ENCODE measurements around the gene KRTAP12-1. TPM values are rescaled to one million over a fixed set of nuclear protein-coding genes. Genes with fewer than 3 reads are reported as not detected.

The KRTAP12-1 gene
- total RNA-seq, 1 experiment from 2014 or later = 0.80 TPM

DNA sequence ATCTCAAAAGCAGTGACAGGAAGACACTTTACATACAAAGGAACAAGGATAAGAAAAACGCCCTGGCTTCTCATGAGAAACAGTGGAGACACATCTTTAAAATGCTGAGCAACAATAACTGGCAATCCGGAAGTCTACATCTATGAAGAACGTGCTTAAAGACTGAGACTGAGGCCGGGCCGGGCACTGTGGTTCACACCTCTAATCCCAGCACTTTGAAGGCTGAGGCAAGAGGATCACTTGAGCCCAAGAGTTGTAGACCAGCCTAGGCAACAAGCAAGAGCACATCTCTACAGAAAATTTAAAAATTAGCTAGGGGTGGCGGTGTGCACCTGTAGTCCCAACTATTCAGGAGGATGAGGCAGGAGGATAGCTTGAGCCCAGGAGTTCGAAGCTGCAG, 2.1 kb upstream of the KRTAP12-1 start:
- Histone ChIP-seq H3K36me3 (ENCODE audit: insufficient read depth, low read length, poor library complexity, severe bottlenecking) (no peaks in the 10 kb centered on the region), H3K9me3 (ENCODE audit: low read depth, low read length, poor library complexity, severe bottlenecking) (no peaks in the 10 kb centered on the region), H3K4me3 (ENCODE audit: low read depth, low read length, poor library complexity, severe bottlenecking) (no peak overlapping the region), H3K27ac (ENCODE audit: low read depth, low read length, poor library complexity, severe bottlenecking) (no peak overlapping the region), H3K27me3 (replicated peaks; ENCODE audit: insufficient read depth, low read depth, low read length, poor library complexity) (no peaks in the 10 kb centered on the region), H3K4me1 (ENCODE audit: insufficient read depth, low read length, poor library complexity, severe bottlenecking) (no peaks in the 10 kb centered on the region)
- no peak for DNase-seq (ENCODE audit: low spot score)
- TF ChIP-seq CTCF (conservative IDR thresholded peaks at IDR 0.05; ENCODE audit: low read depth, low read length) = no peak
- no peak for TF ChIP-seq EZH2 (IDR thresholded peaks at IDR 0.05; ENCODE audit: borderline replicate concordance, low read depth, low read length, poor library complexity, severe bottlenecking)
- intact Hi-C loops (cut with micrococcal nuclease; ENCODE audit: unreplicated experiment) = no loop called here
- ChIA-PET POLR2A (ENCODE audit: low non-redundant PET) (no interaction called here), CTCF (no interaction called here)
- BruUV-seq (replicated peaks) = no TSS peak

GRCh38 chr21:44682580-44683151, 703 bp upstream of the KRTAP12-1 start:
- Histone ChIP-seq H3K36me3 (ENCODE audit: insufficient read depth, low read length, poor library complexity, severe bottlenecking) (no peaks in the 10 kb centered on the region), H3K27me3 (replicated peaks; ENCODE audit: insufficient read depth, low read depth, low read length, poor library complexity) (no peaks in the 10 kb centered on the region), H3K4me1 (ENCODE audit: insufficient read depth, low read length, poor library complexity, severe bottlenecking) (no peaks in the 10 kb centered on the region), H3K27ac (ENCODE audit: low read depth, low read length, poor library complexity, severe bottlenecking) (no peak overlapping the region), H3K9me3 (ENCODE audit: low read depth, low read length, poor library complexity, severe bottlenecking) (no peaks in the 10 kb centered on the region), H3K4me3 (ENCODE audit: low read depth, low read length, poor library complexity, severe bottlenecking) (no peak overlapping the region)
- TF ChIP-seq EZH2 (IDR thresholded peaks at IDR 0.05; ENCODE audit: borderline replicate concordance, low read depth, low read length, poor library complexity, severe bottlenecking) (no peak), CTCF (conservative IDR thresholded peaks at IDR 0.05; ENCODE audit: low read depth, low read length) (no peak)
- DNase-seq (ENCODE audit: low spot score) = no peak
- intact Hi-C loops (cut with micrococcal nuclease; ENCODE audit: unreplicated experiment) = no loop called here
- ChIA-PET POLR2A (ENCODE audit: low non-redundant PET) (no interaction called here), CTCF (no interaction called here)
- no TSS peak for BruUV-seq (replicated peaks)

GRCh38 chr21:44681152-44681551, 811 bp downstream of the KRTAP12-1 start:
- H3K36me3 ChIP-seq (ENCODE audit: insufficient read depth, low read length, poor library complexity, severe bottlenecking) = no peaks in the 10 kb centered on the region
- TF ChIP-seq CTCF (conservative IDR thresholded peaks at IDR 0.05; ENCODE audit: low read depth, low read length) = no peak
- no peak for TF ChIP-seq EZH2 (IDR thresholded peaks at IDR 0.05; ENCODE audit: borderline replicate concordance, low read depth, low read length, poor library complexity, severe bottlenecking)
- no TSS peak for BruUV-seq (replicated peaks)
- no peak overlapping the region for H3K27ac ChIP-seq (ENCODE audit: low read depth, low read length, poor library complexity, severe bottlenecking)
- H3K27me3 ChIP-seq (replicated peaks; ENCODE audit: insufficient read depth, low read depth, low read length, poor library complexity) = no peaks in the 10 kb centered on the region
- no peaks in the 10 kb centered on the region for H3K4me1 ChIP-seq (ENCODE audit: insufficient read depth, low read length, poor library complexity, severe bottlenecking)
- intact Hi-C loops (cut with micrococcal nuclease; ENCODE audit: unreplicated experiment) = no loop called here
- ChIA-PET CTCF (no interaction called here), POLR2A (ENCODE audit: low non-redundant PET) (no interaction called here)
- no peaks in the 10 kb centered on the region for H3K9me3 ChIP-seq (ENCODE audit: low read depth, low read length, poor library complexity, severe bottlenecking)
- no peak for DNase-seq (ENCODE audit: low spot score)
- no peak overlapping the region for H3K4me3 ChIP-seq (ENCODE audit: low read depth, low read length, poor library complexity, severe bottlenecking)
